Neuronal stem cell (in vitro differentiated cells): ENCODE measurements around the gene AGO3.

Experiments used
- DNase-seq: peaks from one replicate; pipeline ENCODE4 v3.0.0-alpha.2; 2013; ENCODE audit warnings: low spot score
- H2AFZ ChIP-seq: one replicate; pipeline ENCODE4 v1.6.1; 2013; ENCODE audit warnings: mild to moderate bottlenecking, low read length, inconsistent platforms
- H2AK5ac ChIP-seq: 2 replicates; pipeline ENCODE4 v1.6.1; 2013; ENCODE audit warnings: low read depth, mild to moderate bottlenecking, inconsistent platforms, low read length, moderate library complexity, mixed read lengths
- H2BK120ac ChIP-seq: 2 replicates; pipeline ENCODE4 v1.6.1; 2013; ENCODE audit warnings: low read depth, mild to moderate bottlenecking, inconsistent platforms, low read length, moderate library complexity, mixed read lengths
- H2BK12ac ChIP-seq: one replicate; pipeline ENCODE4 v1.6.1; 2013; ENCODE audit warnings: low read length, inconsistent platforms
- H2BK15ac ChIP-seq: 2 replicates; pipeline ENCODE4 v1.6.1; 2013; ENCODE audit warnings: mild to moderate bottlenecking, low read length, inconsistent platforms, mixed read lengths
- H2BK5ac ChIP-seq: one replicate; pipeline ENCODE4 v1.6.1; 2013; ENCODE audit warnings: inconsistent platforms, mild to moderate bottlenecking, low read length, moderate library complexity
- H3K14ac ChIP-seq: one replicate; pipeline ENCODE4 v1.6.1; 2013; ENCODE audit warnings: low read length, inconsistent platforms
- H3K18ac ChIP-seq: 2 replicates; pipeline ENCODE4 v1.6.1; 2013; ENCODE audit warnings: low read length, inconsistent platforms
- H3K23ac ChIP-seq: 2 replicates; pipeline ENCODE4 v1.6.1; 2013; ENCODE audit warnings: low read depth, mild to moderate bottlenecking, mixed read lengths, low read length, inconsistent platforms; ENCODE audit not compliant: poor library complexity
- H3K27ac ChIP-seq: replicated peaks from 3 replicates; pipeline ENCODE4 v1.5.1; 2013; ENCODE audit warnings: low read length, inconsistent platforms
- H3K27me3 ChIP-seq, 3 experiments: 2 replicates each; pipeline ENCODE4 v1.6.1; 2013; ENCODE audit warnings: low read length in 3 of 3, mild to moderate bottlenecking in 2 of 3, inconsistent platforms in 1 of 3, low read depth in 1 of 3, mixed read lengths in 1 of 3, moderate library complexity in 1 of 3; ENCODE audit not compliant: control insufficient read depth in 3 of 3, insufficient read depth in 3 of 3
- H3K36me3 ChIP-seq, 2 donors: replicated peaks in 1 of 2; 2 replicates each; pipeline ENCODE4 v1.6.1; 2013; ENCODE audit warnings: low read length in 2 of 2; ENCODE audit not compliant: control insufficient read depth in 2 of 2, insufficient read depth in 2 of 2
- H3K4ac ChIP-seq: 2 replicates; pipeline ENCODE4 v1.6.1; 2013; ENCODE audit warnings: inconsistent platforms, mild to moderate bottlenecking, low read length, moderate library complexity
- H3K4me1 ChIP-seq, 2 donors: 1 replicate in 1 of 2; 2 replicates in 1 of 2; pipeline ENCODE4 v1.6.1; 2013; ENCODE audit warnings: low read length in 2 of 2, low read depth in 1 of 2; ENCODE audit not compliant: control insufficient read depth in 2 of 2, insufficient read depth in 1 of 2
- H3K4me2 ChIP-seq: one replicate; pipeline ENCODE4 v1.6.1; 2013; ENCODE audit warnings: mild to moderate bottlenecking, low read length, inconsistent platforms; ENCODE audit not compliant: insufficient read depth, poor library complexity, severe bottlenecking
- H3K4me3 ChIP-seq, 2 donors: 2 replicates each; pipeline ENCODE4 v1.5.1; 2013; ENCODE audit warnings: low read length in 2 of 2, mild to moderate bottlenecking in 2 of 2, inconsistent platforms in 1 of 2, moderate library complexity in 1 of 2
- H3K79me1 ChIP-seq: one replicate; pipeline ENCODE4 v1.6.1; 2013; ENCODE audit warnings: low read depth, mild to moderate bottlenecking, inconsistent platforms, low read length, moderate library complexity
- H3K9ac ChIP-seq: one replicate; pipeline ENCODE4 v1.6.1; 2013; ENCODE audit warnings: mild to moderate bottlenecking, low read depth, low read length, inconsistent platforms; ENCODE audit not compliant: poor library complexity
- H3K9me3 ChIP-seq, 2 donors: replicated peaks in 1 of 2; 2 replicates each; pipeline versions ENCODE3 to v1.6.1; 2013; ENCODE audit warnings: low read length in 2 of 2, mild to moderate bottlenecking in 2 of 2, inconsistent platforms in 1 of 2, low read depth in 1 of 2, mixed read lengths in 1 of 2, moderate library complexity in 1 of 2; ENCODE audit not compliant: control insufficient read depth in 2 of 2, insufficient read depth in 1 of 2
- H4K8ac ChIP-seq: one replicate; pipeline ENCODE4 v1.6.1; 2013; ENCODE audit warnings: low read depth, mild to moderate bottlenecking, inconsistent platforms, low read length, moderate library complexity
- H4K91ac ChIP-seq: one replicate; pipeline ENCODE4 v1.6.1; 2013; ENCODE audit warnings: low read length, low read depth, mild to moderate bottlenecking, inconsistent platforms; ENCODE audit not compliant: poor library complexity
- WGBS, 2 donors: extraction: QIAGEN DNeasy Blood & Tissue Kit; methylation state at CpG; one replicate each; pipeline ENCODE4 v1.1.7; 2013; ENCODE audit warnings: missing lambda C conversion rate in 2 of 2, mixed read lengths in 1 of 2; ENCODE audit not compliant: insufficient read length in 2 of 2, insufficient replicate concordance in 1 of 2; ENCODE audit errors: extremely low coverage in 2 of 2; 5-methylcytosine and 5-hydroxymethylcytosine counted together

The AGO3 gene

GRCh38 chr1:35936838-35937237 lies 5.9 kb downstream of the AGO3 start:
- no peak overlapping the region for H2BK15ac ChIP-seq
- WGBS, 2 donors, result no CpG with 5 or more reads among the region's 3 CpGs
- H2AFZ ChIP-seq, result no peak overlapping the region
- no peak overlapping the region for H2BK120ac ChIP-seq
- H2BK5ac ChIP-seq, result no peak overlapping the region
- no peak overlapping the region for H3K4me3 ChIP-seq
- no peak overlapping the region for H4K8ac ChIP-seq
- H3K23ac ChIP-seq, result no peak overlapping the region
- no peak overlapping the region for H3K4me2 ChIP-seq
- no peak for DNase-seq
- no peak overlapping the region for H3K9ac ChIP-seq
- H3K9me3 ChIP-seq, result no peaks in the 10 kb centered on the region
- no peak overlapping the region for H2BK12ac ChIP-seq
- no peak overlapping the region for H3K18ac ChIP-seq
- peaks cover 0 to 14% of the 10 kb centered on the region in 2 donors for H3K36me3 ChIP-seq
- no peak overlapping the region for H2AK5ac ChIP-seq
- H3K27me3 ChIP-seq, result no peaks in the 10 kb centered on the region
- peaks cover 0 to 27% of the 10 kb centered on the region in 2 donors for H3K4me1 ChIP-seq
- no peak overlapping the region for H4K91ac ChIP-seq
- H3K14ac ChIP-seq, result no peak overlapping the region
- H3K27ac ChIP-seq, result no peak overlapping the region
- H3K79me1 ChIP-seq, result no peaks in the 10 kb centered on the region
- no peak overlapping the region for H3K4ac ChIP-seq

GRCh38 chr1:35939484-35939883 lies 8.6 kb downstream of the AGO3 start:
- Histone ChIP-seq H3K4ac (no peak overlapping the region), H3K23ac (no peak overlapping the region), H3K9me3 (no peaks in the 10 kb centered on the region), H3K36me3 (peaks cover 0 to 16% of the 10 kb centered on the region in 2 donors), H2AFZ (no peak overlapping the region), H2AK5ac (no peak overlapping the region), H3K27ac (no peak overlapping the region), H3K4me3 (no peak overlapping the region), H2BK12ac (no peak overlapping the region), H3K18ac (no peak overlapping the region), H3K14ac (no peak overlapping the region), H3K4me1 (peaks cover 0 to 15% of the 10 kb centered on the region in 2 donors), H2BK15ac (no peak overlapping the region), H3K9ac (no peak overlapping the region), H4K8ac (no peak overlapping the region), H3K79me1 (no peaks in the 10 kb centered on the region), H3K27me3 (no peaks in the 10 kb centered on the region), H2BK120ac (no peak overlapping the region), H3K4me2 (no peak overlapping the region), H4K91ac (no peak overlapping the region), H2BK5ac (no peak overlapping the region)
- no peak for DNase-seq
- WGBS, 2 donors, result 100% methylated on average over 3 of the region's 3 CpGs; no CpG with 5 or more reads in 1 of the 2 donors

GRCh38 chr1:35945327-35945726 lies 14.4 kb downstream of the AGO3 start:
- Histone ChIP-seq H3K27me3 (no peaks in the 10 kb centered on the region), H3K36me3 (peaks cover 0 to 52% of the 10 kb centered on the region in 2 donors), H3K79me1 (no peaks in the 10 kb centered on the region), H3K18ac (no peak overlapping the region), H2BK15ac (no peak overlapping the region), H4K91ac (no peak overlapping the region), H2AK5ac (no peak overlapping the region), H3K9ac (no peak overlapping the region), H2BK120ac (no peak overlapping the region), H3K23ac (no peak overlapping the region), H4K8ac (no peak overlapping the region), H3K4me1 (no peaks in the 10 kb centered on the region), H3K4me2 (no peak overlapping the region), H3K4ac (no peak overlapping the region), H3K4me3 (no peak overlapping the region), H3K27ac (no peak overlapping the region), H3K14ac (no peak overlapping the region), H3K9me3 (no peaks in the 10 kb centered on the region), H2AFZ (no peak overlapping the region), H2BK5ac (no peak overlapping the region), H2BK12ac (no peak overlapping the region)
- no peak for DNase-seq
- no CpG with 5 or more reads among the region's 2 CpGs for WGBS, 2 donors

DNA sequence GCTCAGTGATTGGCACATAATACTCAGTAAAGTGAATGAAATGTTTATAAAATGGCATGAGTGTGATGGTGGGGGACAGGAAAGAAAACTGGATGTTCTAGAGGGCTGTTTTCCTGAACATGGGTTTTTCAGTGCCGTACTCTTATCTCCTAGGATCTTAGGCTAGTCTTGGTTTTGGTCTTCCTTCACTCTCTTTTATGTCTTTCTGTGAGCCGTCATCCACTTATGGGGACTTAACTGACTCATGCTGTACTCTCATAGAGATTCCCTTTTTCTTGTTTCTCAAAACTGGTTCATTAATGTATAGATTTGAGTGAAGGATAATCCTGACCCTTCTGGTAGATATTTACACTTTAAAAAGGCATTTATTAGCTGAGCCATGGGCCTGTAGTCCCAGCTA lies 16.6 kb downstream of the AGO3 start:
- Histone ChIP-seq H3K23ac (no peak overlapping the region), H4K91ac (no peak overlapping the region), H3K36me3 (peaks cover 0 to 50% of the 10 kb centered on the region in 2 donors), H2AFZ (no peak overlapping the region), H3K18ac (no peak overlapping the region), H3K27ac (no peak overlapping the region), H3K79me1 (no peaks in the 10 kb centered on the region), H3K4me2 (no peak overlapping the region), H2BK12ac (no peak overlapping the region), H2BK5ac (no peak overlapping the region), H3K14ac (no peak overlapping the region), H2BK15ac (no peak overlapping the region), H3K9ac (no peak overlapping the region), H2AK5ac (no peak overlapping the region), H3K4ac (no peak overlapping the region), H3K4me3 (no peak overlapping the region), H2BK120ac (no peak overlapping the region), H3K27me3 (no peaks in the 10 kb centered on the region), H3K9me3 (no peaks in the 10 kb centered on the region), H4K8ac (no peak overlapping the region), H3K4me1 (no peaks in the 10 kb centered on the region)
- WGBS, 2 donors, result no CpG with 5 or more reads among the region's 2 CpGs
- DNase-seq, result no peak
